ENCODE results near the gene KCND1. TPM values are rescaled to one million over a fixed set of nuclear protein-coding genes. Genes with fewer than 3 reads are reported as not detected.

The KCND1 gene
- total and polyA plus RNA-seq, 2 of the 4 experiments (the other 2 are of a cell fraction) = 0.36 to 1.8 TPM

DNA sequence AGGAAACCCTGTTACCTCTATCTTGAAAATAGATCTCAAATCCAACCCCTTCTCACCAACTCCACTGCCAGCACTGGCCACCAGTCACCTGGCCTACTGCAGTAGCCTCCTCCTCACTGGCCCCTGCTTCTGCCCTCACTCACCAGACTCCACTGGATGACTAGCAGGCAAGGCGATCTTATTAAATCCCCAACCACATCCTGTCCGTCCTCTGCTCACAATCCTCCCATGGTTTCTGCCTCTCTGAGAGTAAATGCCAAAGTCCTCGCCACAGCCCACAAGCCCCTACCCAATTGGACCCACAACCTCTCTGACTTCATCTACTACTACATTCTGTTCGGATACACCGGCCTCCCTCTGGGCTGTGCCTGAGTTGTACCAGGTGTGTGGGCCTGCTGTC is 47.4 kb downstream of the KCND1 start:
- in situ Hi-C loops (cut with MboI; ENCODE audit: low sequenced_read_pairs) = no loop called here
- H2AK9ac ChIP-seq (replicated peaks; ENCODE audit: low read depth, low read length, poor library complexity) = no peak overlapping the region
- ChIA-PET POLR2A (ENCODE audit: unreplicated experiment) (no interaction called here), CTCF (no interaction called here)
- no peak overlapping the region for H3K9ac ChIP-seq (ENCODE audit: low read depth, low read length)
- no peak overlapping the region for H3K4me2 ChIP-seq (ENCODE audit: low read depth, low read length)
- H2AFZ ChIP-seq (replicated peaks; ENCODE audit: low read length, poor library complexity) = no peak overlapping the region
- no TSS peak for BruUV-seq (replicated peaks)
- H4K91ac ChIP-seq (ENCODE audit: insufficient read depth, low read depth, low read length) = no peak overlapping the region
- H2AK5ac ChIP-seq (ENCODE audit: low read depth, low read length) = no peak overlapping the region
- no peak overlapping the region for H2BK120ac ChIP-seq (ENCODE audit: low read depth, low read length)
- H2BK15ac ChIP-seq (ENCODE audit: low read depth, low read length) = no peak overlapping the region
- intact Hi-C loops (cut with micrococcal nuclease) = no loop called here
- no peak for ATAC-seq (ENCODE audit: low read depth)
- H3K14ac ChIP-seq (replicated peaks; ENCODE audit: low read depth, low read length) = no peak overlapping the region
- H3K9me3 ChIP-seq (ENCODE audit: control insufficient read depth, insufficient read depth, low read length) = no peaks in the 10 kb centered on the region; the same call in 1 of the 2 replicates
- no peak overlapping the region for H3K23ac ChIP-seq (ENCODE audit: low read depth, low read length)
- dilution Hi-C loops (cut with HindIII; ENCODE audit: low sequenced_read_pairs, unreplicated experiment) = no loop called here
- H3K27me3 ChIP-seq (ENCODE audit: control insufficient read depth, insufficient read depth, low read length) = no peaks in the 10 kb centered on the region
- no peak for DNase-seq
- H3K56ac ChIP-seq (ENCODE audit: extremely low read depth, insufficient read depth, low read length) = no peak overlapping the region
- H3K18ac ChIP-seq (ENCODE audit: low read depth, low read length) = no peak overlapping the region
- no peak overlapping the region for H3K27ac ChIP-seq (ENCODE audit: insufficient read depth, low read length)
- peaks cover 26% of the 10 kb centered on the region for H3K36me3 ChIP-seq (ENCODE audit: control insufficient read depth, insufficient read depth, low read length)
- H2BK20ac ChIP-seq (ENCODE audit: low read depth, low read length) = no peak overlapping the region
- peaks cover 3% of the 10 kb centered on the region; the same call in 1 of the 2 replicates for H3K4me1 ChIP-seq (ENCODE audit: control insufficient read depth, insufficient read depth, low read length)
- H4K20me1 ChIP-seq (ENCODE audit: insufficient read depth, low read length) = peaks cover 15% of the 10 kb centered on the region; the same call in 1 of the 2 replicates
- H3K4me3 ChIP-seq (ENCODE audit: insufficient read depth, low read depth, low read length) = no peak overlapping the region
- H3K9me1 ChIP-seq (ENCODE audit: insufficient read depth, low read length) = no peaks in the 10 kb centered on the region; the same call in 1 of the 2 replicates
- no peak overlapping the region for H4K8ac ChIP-seq (ENCODE audit: low read depth in 2 of 2, low read length in 2 of 2)
- TF ChIP-seq SMC3 (IDR thresholded peaks at IDR 0.05; ENCODE audit: low read depth, low read length) = no peak
- TF ChIP-seq, protein P1, sequence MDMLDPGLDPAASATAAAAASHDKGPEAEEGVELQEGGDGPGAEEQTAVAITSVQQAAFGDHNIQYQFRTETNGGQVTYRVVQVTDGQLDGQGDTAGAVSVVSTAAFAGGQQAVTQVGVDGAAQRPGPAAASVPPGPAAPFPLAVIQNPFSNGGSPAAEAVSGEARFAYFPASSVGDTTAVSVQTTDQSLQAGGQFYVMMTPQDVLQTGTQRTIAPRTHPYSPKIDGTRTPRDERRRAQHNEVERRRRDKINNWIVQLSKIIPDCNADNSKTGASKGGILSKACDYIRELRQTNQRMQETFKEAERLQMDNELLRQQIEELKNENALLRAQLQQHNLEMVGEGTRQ (IDR thresholded peaks at IDR 0.05; ENCODE audit: low read depth, low read length) = no peak
- no peak for TF ChIP-seq CHD1 (IDR thresholded peaks at IDR 0.05; ENCODE audit: low read depth, low read length)
- no peak for TF ChIP-seq POLR2A (IDR thresholded peaks at IDR 0.05; ENCODE audit: low read depth, low read length)
- TF ChIP-seq NFE2L2 (IDR thresholded peaks at IDR 0.05; ENCODE audit: low read depth, low read length) = no peak
- no peak for TF ChIP-seq BHLHE40 (IDR thresholded peaks at IDR 0.05; ENCODE audit: low read depth, low read length)
- no peak for TF ChIP-seq MAZ (IDR thresholded peaks at IDR 0.05; ENCODE audit: borderline replicate concordance, low read depth, low read length)
- no peak for TF ChIP-seq CEBPB (IDR thresholded peaks at IDR 0.05; ENCODE audit: low read depth, low read length)
- no peak for TF ChIP-seq RFX5 (IDR thresholded peaks at IDR 0.05; ENCODE audit: low read depth, low read length)
- no peak for TF ChIP-seq MXI1 (IDR thresholded peaks at IDR 0.05; ENCODE audit: borderline replicate concordance, low read depth, low read length)
- H4K5ac ChIP-seq (ENCODE audit: low read depth, low read length) = no peak overlapping the region
- H3K4ac ChIP-seq (ENCODE audit: low read depth, low read length) = no peak overlapping the region
- H2BK5ac ChIP-seq (ENCODE audit: low read depth, low read length, poor library complexity, severe bottlenecking) = no peak overlapping the region
- WGBS, 2 experiments (ENCODE audit: extremely low coverage in 2 of 2, insufficient read length in 1 of 2) = 81% methylated on average over 4 of the region's 5 CpGs; no CpG with 5 or more reads in 1 of the 2 experiments
- peaks cover 2 to 8% of the 10 kb centered on the region in 2 experiments; a peak in 3 of 4 replicates for H3K79me1 ChIP-seq (ENCODE audit: low read depth in 1 of 2, low read length in 2 of 2)

Data from IMR-90 (cell line).